WERI-Rb-1 (cell line): ENCODE measurements around the gene AGBL1.
A peak's percentile ranks its signal among the peaks of the same experiment; 100 is the strongest.

Experiments used
- DNase-seq: peaks from one replicate; pipeline ENCODE4 v3.0.0-alpha.2; 2020
- H3K27ac ChIP-seq: fragments of 250-450 bp; sonication (Bioruptor Pico); 2 replicates; pipeline ENCODE4 v1.5.1; 2020; ENCODE audit warnings: mild to moderate bottlenecking, moderate library complexity
- H3K27me3 ChIP-seq: fragments of 250-450 bp; sonication (Bioruptor Pico); 2 replicates; pipeline ENCODE4 v1.5.1; 2021; ENCODE audit warnings: mild to moderate bottlenecking, low read depth, moderate library complexity; ENCODE audit not compliant: insufficient read depth, severe bottlenecking
- H3K36me3 ChIP-seq: fragments of 250-450 bp; sonication (Bioruptor Pico); 2 replicates; pipeline ENCODE4 v1.5.1; 2020; ENCODE audit warnings: mild to moderate bottlenecking, moderate library complexity
- H3K4me3 ChIP-seq: 2 replicates; pipeline ENCODE4 v1.5.1; 2011; ENCODE audit warnings: low read depth, mild to moderate bottlenecking, control low read depth, low read length
- H3K9me3 ChIP-seq: fragments of 250-450 bp; sonication (Bioruptor Pico); 2 replicates; pipeline ENCODE4 v1.5.1; 2021; ENCODE audit warnings: mild to moderate bottlenecking, moderate library complexity; ENCODE audit not compliant: severe bottlenecking
- CTCF ChIP-seq: IDR thresholded peaks from 2 replicates; pipeline ENCODE4 v1.5.1; 2011; ENCODE audit warnings: low read depth, mild to moderate bottlenecking, control low read depth, inconsistent platforms, low read length

AGBL1 gene

GRCh38 chr15:86060674-86061073, 19.0 kb upstream of the AGBL1 start:
- H3K27me3 ChIP-seq, result no peaks in the 10 kb centered on the region
- no peak for TF ChIP-seq CTCF
- no peak overlapping the region for H3K4me3 ChIP-seq
- DNase-seq, result no peak
- no peaks in the 10 kb centered on the region for H3K36me3 ChIP-seq
- H3K27ac ChIP-seq, result no peak overlapping the region
- H3K9me3 ChIP-seq, result no peaks in the 10 kb centered on the region

- no peak for TF ChIP-seq CTCF
- Histone ChIP-seq H3K27ac (no peak overlapping the region), H3K9me3 (no peaks in the 10 kb centered on the region), H3K27me3 (no peaks in the 10 kb centered on the region), H3K36me3 (no peaks in the 10 kb centered on the region), H3K4me3 (peak overlapping the region; percentile 21)
- peak; percentile 76 for DNase-seq
Observed at GRCh38 chr15:86061581-86061980, 18.1 kb upstream of the AGBL1 start.

GRCh38 chr15:86062646-86063243, 16.9 kb upstream of the AGBL1 start:
- peak overlapping the region; percentile 17 for H3K4me3 ChIP-seq
- no peak overlapping the region for H3K27ac ChIP-seq
- H3K36me3 ChIP-seq, result no peaks in the 10 kb centered on the region
- no peaks in the 10 kb centered on the region for H3K27me3 ChIP-seq
- TF ChIP-seq CTCF, result no peak
- no peaks in the 10 kb centered on the region for H3K9me3 ChIP-seq
- no peak for DNase-seq

GRCh38 chr15:86063356-86064095, 16.1 kb upstream of the AGBL1 start:
- Histone ChIP-seq H3K27me3 (no peaks in the 10 kb centered on the region), H3K36me3 (no peaks in the 10 kb centered on the region), H3K4me3 (peak overlapping the region; percentile 19), H3K27ac (peak overlapping the region; percentile 41; the same call in 1 of the 2 replicates), H3K9me3 (no peaks in the 10 kb centered on the region)
- no peak for TF ChIP-seq CTCF
- peak; percentile 79 for DNase-seq

- no peaks in the 10 kb centered on the region for H3K27me3 ChIP-seq
- no peak for TF ChIP-seq CTCF
Observed at GRCh38 chr15:86064326-86064725, 15.3 kb upstream of the AGBL1 start.

More at GRCh38 chr15:86064326-86064725, 15.3 kb upstream of the AGBL1 start:
- H3K4me3 ChIP-seq, result peak overlapping the region; percentile 19; the same call in 1 of the 2 replicates
- H3K27ac ChIP-seq, result peak overlapping the region; percentile 41; the same call in 1 of the 2 replicates
- no peaks in the 10 kb centered on the region for H3K36me3 ChIP-seq
- DNase-seq, result no peak
- H3K9me3 ChIP-seq, result no peaks in the 10 kb centered on the region
